ENCODE measurements around the gene RALY.

DNA sequence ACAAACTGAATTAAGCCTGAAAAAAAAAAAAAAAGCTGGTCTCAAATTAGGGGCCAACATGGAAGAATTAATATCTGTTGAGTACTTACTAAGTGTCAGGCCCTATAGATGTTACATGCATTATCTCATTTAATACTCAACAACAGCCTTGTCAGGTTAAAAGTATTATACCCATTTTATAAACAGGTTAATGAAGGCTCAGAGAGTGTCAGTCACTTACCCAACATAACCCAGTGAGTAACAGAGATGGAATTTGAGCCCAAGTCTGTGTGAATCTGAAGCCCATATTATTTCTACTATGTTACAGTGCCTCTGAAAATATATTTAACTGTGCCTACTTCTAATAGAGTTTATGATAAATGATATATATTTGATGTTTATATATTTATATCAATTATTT, 129.6 kb downstream of the RALY start:
- TF ChIP-seq SREBF1 (IDR thresholded peaks at IDR 0.05; ENCODE audit: low read length) (no peak), RAD21 (IDR thresholded peaks at IDR 0.05; ENCODE audit: insufficient read depth, low read depth, low read length) (no peak), FOXM1 (IDR thresholded peaks at IDR 0.05; ENCODE audit: low read depth, low read length) (no peak), JUND (IDR thresholded peaks at IDR 0.05; ENCODE audit: low read depth, low read length) (no peak)

All from GM12878 (cell line).